ENCODE results near the gene OR13J1. TPM values are rescaled to one million over a fixed set of nuclear protein-coding genes. Genes with fewer than 3 reads are reported as not detected.

OR13J1 gene
- total RNA-seq, 1 donor from 2014 or later, result not detected

DNA sequence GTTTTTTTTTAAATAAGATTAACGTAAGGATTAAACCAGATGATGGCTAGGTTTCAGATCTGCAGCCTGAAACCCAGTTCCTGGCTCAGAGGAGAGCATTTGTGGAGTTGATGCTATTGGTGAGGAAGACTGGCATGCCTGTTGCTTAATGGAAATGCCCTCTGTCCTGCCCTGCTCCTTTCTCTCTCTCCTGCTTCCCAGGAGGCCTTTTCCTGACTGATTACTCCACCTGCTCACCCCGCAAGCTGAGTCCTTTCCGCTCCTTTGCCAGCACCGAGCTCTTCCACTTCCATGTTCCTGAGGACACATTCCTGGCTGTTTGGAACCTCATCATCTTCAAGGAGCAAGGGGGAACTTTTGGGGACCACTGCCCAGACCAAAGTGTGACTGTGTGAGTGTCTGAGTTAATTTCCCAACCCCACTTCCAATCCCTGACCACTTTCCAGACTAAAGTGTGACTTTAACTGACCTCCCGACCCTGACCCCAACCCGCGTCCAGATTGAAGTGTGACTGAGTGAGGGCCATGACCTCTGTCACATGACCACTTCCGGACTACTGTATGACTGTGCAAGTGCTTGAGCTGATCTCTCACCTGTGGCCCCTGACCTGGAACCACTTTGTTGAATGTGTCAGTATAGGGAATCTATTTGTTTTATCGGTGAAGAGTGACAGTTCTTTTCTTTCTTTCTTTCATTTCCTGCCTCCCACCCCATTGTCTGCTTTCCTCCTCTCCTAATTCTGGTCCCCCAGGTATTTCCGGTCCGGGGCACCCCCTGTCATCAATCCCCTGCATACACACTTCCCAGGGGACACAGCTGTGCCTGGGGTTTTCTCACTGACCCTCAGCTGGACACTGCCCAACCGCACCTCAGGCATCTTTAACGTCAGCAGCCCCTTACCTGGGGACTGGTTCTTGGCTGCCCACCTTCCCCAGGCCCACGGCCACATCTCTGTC, 35.7 kb downstream of the OR13J1 start:
- DNase-seq (no peak), ATAC-seq (no peak)
- no peaks in the 10 kb centered on the region for H3K9me3 ChIP-seq
- H3K27me3 ChIP-seq, result no peaks in the 10 kb centered on the region
- no peak overlapping the region for H3K27ac ChIP-seq
- peaks cover 26% of the 10 kb centered on the region for H3K4me1 ChIP-seq
- no peak overlapping the region for H3K4me3 ChIP-seq
- intact Hi-C loops (cut with DNase I), result no loop called here
- TF ChIP-seq, protein P1, sequence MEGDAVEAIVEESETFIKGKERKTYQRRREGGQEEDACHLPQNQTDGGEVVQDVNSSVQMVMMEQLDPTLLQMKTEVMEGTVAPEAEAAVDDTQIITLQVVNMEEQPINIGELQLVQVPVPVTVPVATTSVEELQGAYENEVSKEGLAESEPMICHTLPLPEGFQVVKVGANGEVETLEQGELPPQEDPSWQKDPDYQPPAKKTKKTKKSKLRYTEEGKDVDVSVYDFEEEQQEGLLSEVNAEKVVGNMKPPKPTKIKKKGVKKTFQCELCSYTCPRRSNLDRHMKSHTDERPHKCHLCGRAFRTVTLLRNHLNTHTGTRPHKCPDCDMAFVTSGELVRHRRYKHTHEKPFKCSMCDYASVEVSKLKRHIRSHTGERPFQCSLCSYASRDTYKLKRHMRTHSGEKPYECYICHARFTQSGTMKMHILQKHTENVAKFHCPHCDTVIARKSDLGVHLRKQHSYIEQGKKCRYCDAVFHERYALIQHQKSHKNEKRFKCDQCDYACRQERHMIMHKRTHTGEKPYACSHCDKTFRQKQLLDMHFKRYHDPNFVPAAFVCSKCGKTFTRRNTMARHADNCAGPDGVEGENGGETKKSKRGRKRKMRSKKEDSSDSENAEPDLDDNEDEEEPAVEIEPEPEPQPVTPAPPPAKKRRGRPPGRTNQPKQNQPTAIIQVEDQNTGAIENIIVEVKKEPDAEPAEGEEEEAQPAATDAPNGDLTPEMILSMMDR (IDR thresholded peaks at IDR 0.05), result no peak
- no peaks in the 10 kb centered on the region for H3K36me3 ChIP-seq

DNA sequence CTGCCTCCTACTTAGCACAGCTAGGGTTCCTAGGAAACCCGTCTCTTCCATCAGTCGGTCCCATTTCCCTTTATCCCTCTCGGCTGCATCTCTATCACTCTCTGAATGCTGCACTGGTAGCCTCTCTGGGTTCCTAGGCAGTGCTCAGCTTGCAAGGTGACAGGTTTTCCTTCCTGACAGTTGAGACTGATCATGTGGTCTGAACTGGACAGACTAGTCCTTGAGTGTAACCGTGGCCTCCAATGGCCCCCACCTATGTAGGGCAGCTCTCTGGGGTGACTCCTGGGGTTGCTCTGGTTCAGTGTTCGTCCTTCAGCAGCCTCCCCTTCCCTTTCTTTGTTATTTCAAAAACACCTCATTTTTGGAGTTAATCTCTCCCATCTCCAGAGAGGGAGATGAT, 37.4 kb downstream of the OR13J1 start:
- intact Hi-C loops (cut with DNase I), result no loop called here
- Histone ChIP-seq H3K4me3 (no peak overlapping the region), H3K4me1 (peaks cover 26% of the 10 kb centered on the region), H3K27ac (peak overlapping the region; percentile 49), H3K9me3 (no peaks in the 10 kb centered on the region), H3K27me3 (no peaks in the 10 kb centered on the region), H3K36me3 (no peaks in the 10 kb centered on the region)
- ATAC-seq (no peak), DNase-seq (no peak)
- TF ChIP-seq, protein P1 (IDR thresholded peaks at IDR 0.05), result no peak

DNA sequence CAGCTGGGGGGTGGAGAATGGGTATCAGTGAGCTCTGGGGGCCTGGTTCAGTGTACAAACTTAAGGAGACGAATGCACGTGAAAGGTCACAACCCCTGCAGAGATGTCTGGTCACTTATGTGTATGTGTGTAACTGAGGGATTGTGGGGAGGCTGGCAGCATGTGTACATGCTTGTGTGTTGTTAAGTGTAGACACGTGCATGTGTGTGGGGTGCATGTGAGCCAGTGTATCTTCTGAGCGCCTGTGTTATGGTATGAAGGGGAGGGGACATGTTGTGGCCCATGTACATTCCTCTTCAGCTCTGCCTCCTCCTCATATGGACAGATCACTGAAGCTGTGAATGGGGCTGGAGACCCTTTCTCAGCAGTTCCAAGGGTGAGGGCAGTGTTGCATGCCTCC, 39.2 kb downstream of the OR13J1 start:
- TF ChIP-seq, protein P1 (IDR thresholded peaks at IDR 0.05), result no peak
- H3K4me1 ChIP-seq, result peaks cover 26% of the 10 kb centered on the region
- H3K36me3 ChIP-seq, result no peaks in the 10 kb centered on the region
- ATAC-seq, result no peak
- H3K27ac ChIP-seq, result no peak overlapping the region
- intact Hi-C loops (cut with DNase I), result no loop called here
- no peak for DNase-seq
- no peak overlapping the region for H3K4me3 ChIP-seq
- no peaks in the 10 kb centered on the region for H3K27me3 ChIP-seq
- no peaks in the 10 kb centered on the region for H3K9me3 ChIP-seq

GRCh38 chr9:35829764-35830096, 40.5 kb downstream of the OR13J1 start:
- Histone ChIP-seq H3K27ac (peak overlapping the region; percentile 90), H3K9me3 (no peaks in the 10 kb centered on the region), H3K36me3 (no peaks in the 10 kb centered on the region), H3K27me3 (no peaks in the 10 kb centered on the region), H3K4me1 (peaks cover 23% of the 10 kb centered on the region), H3K4me3 (peak overlapping the region; percentile 69)
- ATAC-seq, result no peak
- intact Hi-C loops (cut with DNase I), result loop anchor here (10.0 kb wide), 1 partner anchor 45 kb away; the partner anchor contains the start of gene OR13J1
- DNase-seq, result no peak
- TF ChIP-seq, protein P1 (IDR thresholded peaks at IDR 0.05), result no peak

- Histone ChIP-seq H3K36me3 (no peaks in the 10 kb centered on the region), H3K9me3 (no peaks in the 10 kb centered on the region), H3K4me1 (peaks cover 19% of the 10 kb centered on the region), H3K27me3 (no peaks in the 10 kb centered on the region), H3K27ac (peak within 1 kb of the TSS; percentile 90), H3K4me3 (peak within 1 kb of the TSS; percentile 69)
- ATAC-seq (peak; percentile 92), DNase-seq (peak; percentile 98)
- TF ChIP-seq, protein P1 (IDR thresholded peaks at IDR 0.05), result no peak
- intact Hi-C loops (cut with DNase I), result loop anchor here (10.0 kb wide), 1 partner anchor 46 kb away; the partner anchor contains the start of gene OR13J1
Measured at GRCh38 chr9:35829084-35829763, 41.0 kb downstream of the OR13J1 start, which contains the start of gene TMEM8B. TSS of gene TMEM8B (plus strand) at chr9:35829228. CDS start at chr9:35829448, 220 bp downstream.
